ENCODE data around the gene CHD1L.
"Not testable (repeated sequence)": the region's sequence is repeated elsewhere in the genome, so short reads cannot be mapped to it uniquely, and the experiment has no call there.

CHD1L gene

DNA sequence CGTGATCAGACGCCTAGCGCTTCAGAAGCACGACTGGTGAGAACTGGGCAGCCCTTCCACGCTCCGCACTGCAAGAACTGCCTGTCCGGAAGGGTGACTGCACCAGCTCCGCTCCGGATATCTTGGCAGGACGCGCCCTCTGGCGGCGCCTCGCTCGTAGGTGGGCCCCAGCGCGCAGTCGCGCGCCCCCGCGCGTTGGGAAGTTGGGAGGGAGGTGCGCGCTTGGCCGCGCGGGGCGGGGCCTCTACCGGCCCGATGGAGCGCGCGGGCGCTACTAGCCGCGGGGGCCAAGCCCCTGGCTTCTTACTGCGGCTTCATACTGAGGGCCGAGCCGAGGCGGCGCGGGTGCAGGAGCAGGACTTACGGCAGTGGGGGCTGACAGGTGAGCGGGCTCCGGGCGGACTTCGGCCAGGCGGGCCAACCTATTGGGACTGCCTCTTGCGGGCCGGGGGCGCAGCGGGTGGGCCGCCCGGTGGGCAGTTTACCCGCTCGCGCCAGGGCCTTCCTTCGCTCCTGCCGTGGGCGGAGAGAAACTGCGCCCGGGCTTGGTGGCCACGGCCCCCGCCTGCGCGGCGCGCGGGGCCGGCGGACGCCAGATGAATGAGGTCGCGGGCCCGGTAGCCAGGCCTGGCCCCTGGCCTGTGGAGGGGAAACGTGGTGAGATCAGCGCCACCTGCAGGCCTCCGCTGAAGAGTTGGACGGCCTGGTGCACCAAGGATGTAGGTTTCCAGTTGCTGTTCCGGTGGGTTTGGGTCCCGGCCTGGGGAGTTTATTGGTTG, at the start of gene CHD1L:
Gene CHD1L, plus strand, starts transcription at position 236 of the 779 bp plus-strand sequence. Its CDS starts 20 bp downstream, at position 256.
- peak; percentile 83 to 85 for DNase-seq (ENCODE audit: low read depth in 2 of 2)

DNA sequence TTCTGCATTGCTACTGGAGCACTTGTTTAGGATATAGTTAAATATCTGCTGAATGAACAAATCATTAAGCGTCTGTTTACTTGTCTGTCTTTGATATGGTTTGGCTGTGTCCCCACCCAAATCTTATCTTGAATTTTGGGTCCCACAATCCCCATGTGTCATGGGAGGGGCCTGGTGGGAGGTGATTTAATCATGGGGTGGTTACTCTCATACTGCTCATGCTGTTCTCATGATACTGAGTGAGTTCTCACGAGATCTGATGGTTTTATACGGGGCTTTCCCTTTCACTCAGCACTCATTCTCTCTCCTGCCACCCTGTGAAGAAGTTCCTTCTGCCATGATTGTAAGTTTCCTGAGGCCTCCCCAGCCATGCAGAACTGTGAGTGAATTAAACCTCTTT, 45.2 kb upstream of the CHD1L start:
- not testable (repeated sequence) for DNase-seq (ENCODE audit: low read depth in 2 of 2)

DNA sequence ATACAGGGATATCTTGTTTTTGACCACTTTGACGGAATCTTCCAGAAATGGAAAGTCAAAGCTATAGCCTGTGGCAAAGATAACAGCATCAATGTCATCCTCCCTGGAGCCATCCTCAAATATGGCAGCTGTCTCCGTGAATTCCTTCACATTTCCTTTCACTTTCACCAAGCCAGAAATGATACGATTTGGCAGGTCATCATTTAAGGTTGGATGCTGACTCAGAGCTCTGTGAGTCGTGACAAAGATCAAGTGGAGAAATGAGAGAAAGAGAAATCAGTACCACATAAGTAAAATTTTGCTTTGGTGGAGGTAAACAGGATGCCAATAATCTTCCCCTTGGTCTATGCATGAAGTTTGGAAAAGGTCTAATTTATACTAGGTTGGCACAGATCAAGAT, 41.2 kb upstream of the CHD1L start:
- no peak for DNase-seq (ENCODE audit: low read depth in 2 of 2)

DNA sequence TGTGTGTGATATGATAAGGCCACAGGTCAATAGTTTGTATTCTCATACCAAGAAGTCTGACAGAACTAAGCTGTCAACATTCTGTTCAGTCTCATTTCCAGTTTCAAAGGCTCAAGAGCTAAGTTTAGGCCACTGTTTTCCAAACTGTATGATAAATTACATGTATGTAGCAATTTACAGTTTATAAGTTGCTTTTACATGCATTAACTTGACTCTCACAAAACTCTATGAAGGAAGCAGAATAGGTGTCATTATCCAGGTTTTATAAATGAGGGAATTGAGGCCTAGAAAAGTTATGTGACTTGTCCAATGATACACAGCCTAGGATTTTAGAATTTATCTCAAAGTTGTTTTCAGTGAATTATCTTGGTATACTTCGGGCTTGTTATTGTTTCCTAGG, 40.7 kb upstream of the CHD1L start:
- DNase-seq (ENCODE audit: low read depth in 2 of 2), result no peak

DNA sequence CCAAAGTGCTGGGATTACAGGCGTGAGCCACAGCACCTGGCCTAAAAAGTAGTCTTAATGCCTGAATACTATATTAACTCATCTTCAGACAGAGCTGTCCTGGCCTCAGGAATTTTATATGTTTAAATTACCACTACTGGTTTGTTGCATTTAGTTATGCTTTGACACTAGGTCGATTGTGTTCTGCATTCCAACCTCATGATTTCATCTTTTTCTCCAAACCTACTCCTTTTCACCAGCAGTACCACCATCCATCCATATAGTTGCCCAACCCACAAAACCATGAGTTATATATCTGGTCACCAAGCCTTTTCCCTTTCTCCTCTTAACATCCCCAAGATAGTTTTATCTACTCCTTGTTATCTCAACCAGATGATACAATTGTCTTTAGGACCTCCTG, 39.9 kb upstream of the CHD1L start:
- no peak for DNase-seq (ENCODE audit: low read depth in 2 of 2)

DNA sequence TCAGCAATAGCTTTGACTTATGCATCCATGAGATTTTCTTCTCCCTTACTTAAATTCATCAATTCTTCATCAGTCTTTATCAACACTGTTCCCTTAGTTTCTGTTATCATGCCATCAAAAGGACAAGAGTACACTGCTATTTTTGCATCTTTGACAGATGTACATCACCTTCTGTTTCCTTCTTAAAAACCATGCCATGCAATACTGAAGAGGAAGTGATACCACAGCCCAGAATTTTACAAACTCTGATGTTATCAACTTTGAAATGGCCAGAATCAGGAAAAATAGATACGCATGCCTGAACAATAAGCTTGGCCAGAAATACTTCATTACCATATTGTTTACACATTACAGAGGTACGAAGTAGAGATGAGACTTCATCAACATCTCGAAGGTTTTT, 38.4 kb upstream of the CHD1L start:
- no peak for DNase-seq (ENCODE audit: low read depth in 2 of 2)

DNA sequence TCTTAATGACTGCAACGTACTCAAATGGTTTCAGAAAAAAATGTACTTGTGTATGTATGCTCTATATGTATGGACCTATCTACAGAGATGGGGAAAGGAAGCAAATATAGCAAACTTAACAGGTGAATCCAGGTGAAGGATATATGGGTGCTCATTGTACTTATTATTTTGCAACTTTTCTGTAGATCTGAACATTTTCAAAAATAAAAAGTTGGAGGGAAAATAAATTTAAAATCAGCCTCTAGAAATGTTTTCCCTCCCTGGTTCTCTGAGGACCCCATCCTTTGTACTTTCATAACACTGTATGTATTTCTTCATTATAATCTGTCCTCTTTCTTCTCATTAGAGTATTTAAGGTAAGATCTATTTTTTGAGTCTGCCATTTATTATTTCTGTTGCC, 35.3 kb upstream of the CHD1L start:
- DNase-seq (ENCODE audit: low read depth in 2 of 2), result no peak

DNA sequence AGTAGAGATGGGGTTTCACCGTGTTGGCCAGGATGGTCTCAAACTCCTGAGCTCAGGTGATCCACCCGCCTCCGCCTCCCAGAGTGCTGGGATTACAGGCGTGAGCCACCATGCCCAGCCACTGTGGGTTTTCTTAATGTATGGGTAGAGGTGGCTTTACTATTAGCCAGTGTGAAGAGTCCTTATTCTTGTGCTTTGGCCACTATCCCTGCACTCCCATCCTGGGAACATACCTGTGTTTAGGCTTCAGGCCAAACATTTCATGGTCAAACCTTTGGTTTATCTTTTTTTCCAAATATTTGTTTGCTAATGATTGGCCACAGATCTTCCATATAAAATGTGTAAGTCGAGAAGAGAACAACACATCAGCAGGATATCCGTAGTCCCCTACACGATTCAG, 33.9 kb upstream of the CHD1L start:
- DNase-seq (ENCODE audit: low read depth in 2 of 2), result no peak

DNA sequence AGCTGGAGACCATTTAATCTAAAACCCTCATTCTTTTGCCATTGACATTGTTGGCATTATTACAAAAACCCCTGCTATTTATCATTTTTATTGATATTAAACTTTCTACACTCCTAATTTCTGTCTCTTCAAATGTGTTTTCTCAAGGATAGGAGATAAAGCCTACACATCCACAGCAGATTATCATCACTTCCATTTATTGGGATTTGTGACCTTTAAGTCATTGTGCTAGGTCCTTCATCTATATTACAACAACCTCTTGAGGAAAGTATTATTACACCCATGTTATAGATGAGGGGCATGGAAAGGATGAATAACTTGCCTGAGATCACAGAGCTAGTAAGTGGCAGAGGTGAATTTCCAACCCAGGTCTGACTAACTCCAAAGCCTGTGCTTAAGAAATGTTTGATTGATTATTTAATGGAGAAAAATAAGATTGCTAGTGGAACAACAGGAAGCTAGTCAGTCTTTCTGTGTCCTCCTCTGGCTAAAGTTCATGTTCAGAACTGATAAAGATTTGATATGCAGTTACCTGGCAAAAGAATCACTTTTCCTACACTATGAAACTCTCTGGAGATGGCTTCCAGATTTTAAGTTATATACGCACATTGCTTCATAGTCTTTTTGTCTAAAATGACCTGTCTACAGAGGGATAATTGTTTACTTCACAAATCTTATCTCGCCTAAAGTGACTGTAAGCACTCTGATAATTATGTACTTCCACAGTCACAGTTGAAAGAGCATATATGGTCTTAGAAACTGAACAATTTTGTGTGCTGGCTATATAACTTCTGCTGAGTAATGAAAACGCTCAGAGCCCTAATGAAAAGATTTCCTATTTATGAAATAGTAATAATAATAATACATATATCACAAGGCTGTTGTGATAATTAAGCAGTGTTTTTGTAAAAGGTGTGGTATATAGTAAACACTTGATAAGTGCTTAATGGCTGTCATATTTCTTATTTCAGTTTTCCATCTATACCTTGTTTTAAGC, 32.4 kb upstream of the CHD1L start:
- DNase-seq (ENCODE audit: low read depth in 2 of 2), result no peak

DNA sequence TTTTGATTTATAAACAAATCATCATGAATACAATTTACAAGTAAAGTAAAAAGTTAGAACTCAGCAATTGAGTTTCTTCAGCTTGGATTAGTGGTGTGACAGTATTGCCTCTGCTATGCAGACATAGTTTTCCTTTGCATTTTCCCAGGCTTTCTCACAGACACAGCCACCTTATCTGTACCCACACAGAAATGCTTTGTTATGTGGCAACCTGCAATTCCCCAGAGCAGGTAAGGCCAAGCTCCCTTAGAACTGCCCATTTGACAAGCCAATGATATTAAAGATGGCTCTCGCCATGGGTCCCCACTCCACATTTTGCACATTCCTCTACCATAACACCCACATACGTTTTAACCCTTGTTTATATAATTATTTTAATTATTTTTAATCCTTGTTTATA, 31.5 kb upstream of the CHD1L start:
- DNase-seq (ENCODE audit: low read depth in 2 of 2), result no peak

DNA sequence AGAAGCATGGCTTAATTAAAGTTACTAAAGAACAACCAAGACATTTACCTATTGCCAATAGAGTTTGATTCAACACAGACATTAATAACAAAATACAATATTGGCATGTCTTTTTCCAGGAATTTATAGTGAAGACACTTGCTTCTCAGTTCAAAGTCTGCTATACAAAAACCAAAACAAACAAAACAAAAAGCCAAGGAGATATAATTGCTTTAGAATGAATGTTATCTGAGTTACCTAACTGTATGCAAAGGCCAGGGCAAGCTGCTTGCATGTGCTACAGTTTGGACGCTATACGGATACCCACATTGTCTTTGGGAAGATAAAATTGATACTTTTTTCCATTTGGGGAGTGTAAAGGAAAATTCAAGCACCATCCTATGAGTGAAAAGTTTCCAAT, 30.9 kb upstream of the CHD1L start:
- no peak for DNase-seq (ENCODE audit: low read depth in 2 of 2)

DNA sequence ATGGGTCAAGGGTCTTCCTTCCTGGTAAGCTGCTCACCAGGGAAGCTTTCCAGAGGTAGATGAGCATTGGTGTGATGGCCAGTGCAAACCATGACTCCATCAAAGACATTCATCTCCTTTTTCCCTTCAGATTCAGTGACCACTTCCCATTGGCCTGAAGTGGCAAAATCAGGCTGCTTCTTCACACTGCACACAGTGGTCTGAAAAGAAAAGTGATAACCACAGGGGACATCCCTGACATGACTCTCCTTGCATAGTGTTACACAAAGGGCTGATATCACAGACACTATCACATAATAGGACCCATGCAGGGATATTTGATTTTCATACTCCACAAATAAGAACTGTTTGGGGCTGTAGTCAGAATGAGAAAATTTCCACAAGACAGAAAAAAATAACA, 29.2 kb upstream of the CHD1L start:
- DNase-seq (ENCODE audit: low read depth in 2 of 2), result no peak

DNA sequence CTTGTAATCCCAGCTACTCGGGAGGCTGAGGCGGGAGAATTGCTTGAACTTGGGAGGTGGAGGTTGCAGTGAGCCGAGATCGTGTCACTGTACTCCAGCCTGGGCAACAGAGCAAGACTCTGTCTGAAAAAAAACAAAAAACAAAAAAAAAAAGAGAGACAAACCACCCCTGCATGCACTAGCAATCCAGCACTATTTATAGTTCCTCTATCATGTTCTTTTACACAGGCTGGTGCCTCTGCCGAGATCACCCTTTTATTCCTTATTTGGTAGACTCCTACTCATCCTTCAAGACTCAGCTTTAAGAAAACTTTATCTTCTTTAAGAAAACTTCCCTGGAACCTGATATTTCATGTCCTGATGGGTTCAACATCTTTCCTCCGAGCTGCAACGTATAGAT, 28.2 kb upstream of the CHD1L start:
- no peak for DNase-seq (ENCODE audit: low read depth in 2 of 2)

DNA sequence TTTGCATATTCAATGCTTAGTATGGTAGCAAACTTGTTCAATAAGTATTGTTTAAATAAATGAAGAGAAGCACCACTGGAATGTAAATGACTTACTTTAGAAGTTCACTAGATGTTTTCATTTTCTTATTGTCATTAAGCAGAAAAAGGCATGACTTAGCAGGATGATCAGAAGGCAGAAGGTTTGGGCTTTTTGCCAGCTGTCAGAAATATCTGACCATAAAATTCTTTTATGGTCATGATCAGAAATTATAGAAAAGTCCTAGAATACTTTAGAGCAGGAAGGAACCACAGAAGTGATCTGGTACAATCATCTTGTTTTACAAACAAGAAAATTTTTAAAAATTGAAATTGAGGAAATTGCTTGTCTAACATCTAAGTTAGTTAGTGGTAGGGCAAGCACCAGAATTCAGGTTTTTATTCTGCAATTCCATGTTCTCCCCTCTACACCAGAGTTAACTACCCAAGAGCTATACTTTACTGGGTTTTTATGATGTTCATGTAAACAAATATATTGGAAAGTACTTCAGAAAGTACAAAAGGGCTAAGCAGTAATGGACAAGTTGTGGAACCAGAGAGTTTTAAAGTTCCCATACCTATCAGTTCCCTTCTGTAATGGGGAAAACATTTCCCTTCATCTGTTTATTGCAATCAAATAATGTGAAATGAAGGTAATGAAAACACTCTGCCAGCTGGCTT, 27.5 kb upstream of the CHD1L start:
- DNase-seq (ENCODE audit: low read depth in 2 of 2), result no peak

DNA sequence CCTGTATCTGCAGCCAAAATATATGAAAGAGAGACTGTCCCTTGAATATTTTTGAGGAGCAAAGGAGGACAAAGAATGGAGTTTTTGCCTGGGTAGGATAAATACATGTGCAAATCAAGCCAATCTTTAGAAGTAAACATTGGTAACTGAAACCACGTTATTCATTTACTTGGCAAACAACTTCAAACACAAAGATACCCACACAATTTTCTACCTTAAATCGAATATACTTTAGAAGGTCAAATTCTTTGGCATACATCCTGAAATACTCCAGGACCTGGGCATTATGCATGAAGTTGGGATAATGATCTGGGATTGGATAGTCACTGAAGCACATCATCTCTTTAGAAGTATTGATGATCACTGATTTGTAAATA, 27.0 kb upstream of the CHD1L start:
- DNase-seq (ENCODE audit: low read depth in 2 of 2), result no peak

DNA sequence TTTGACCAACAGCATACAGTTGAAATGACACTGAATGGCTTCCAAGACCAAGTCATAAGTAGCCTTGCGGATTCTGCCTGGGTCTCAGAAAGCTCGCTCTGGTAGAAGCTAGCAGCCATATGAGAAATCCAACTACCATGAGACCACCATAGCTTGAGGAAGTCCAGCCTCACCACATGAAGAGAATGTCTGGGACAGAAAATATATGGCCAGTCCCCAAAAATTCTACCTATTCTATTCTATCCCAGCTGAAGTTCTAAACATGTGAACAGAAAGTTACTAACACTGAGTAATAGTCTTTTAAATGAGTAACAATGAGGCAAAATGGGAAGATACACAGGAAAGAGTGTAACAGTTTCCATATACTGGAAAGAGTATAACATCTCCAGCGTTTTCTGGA, 26.4 kb upstream of the CHD1L start:
- DNase-seq (ENCODE audit: low read depth in 2 of 2), result no peak

DNA sequence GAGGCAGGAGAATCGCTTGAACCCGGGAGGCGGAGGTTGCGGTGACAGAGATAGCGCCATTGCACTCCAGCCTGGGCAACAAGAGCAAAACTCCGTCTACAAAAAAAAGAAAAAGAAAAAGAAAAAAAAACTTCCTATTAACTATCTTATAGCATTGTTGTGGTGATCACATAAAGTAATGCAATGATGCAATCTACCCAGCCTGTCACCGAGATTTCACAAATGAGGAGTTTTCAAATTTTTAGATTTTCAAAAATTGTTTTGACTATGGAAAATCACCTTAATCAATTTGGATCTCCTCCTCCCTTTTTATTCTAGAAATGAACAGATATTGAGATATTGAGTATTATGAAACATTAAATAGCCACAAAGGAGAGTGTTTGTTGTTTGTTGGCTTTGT, 25.3 kb upstream of the CHD1L start:
- no peak for DNase-seq (ENCODE audit: low read depth in 2 of 2)

DNA sequence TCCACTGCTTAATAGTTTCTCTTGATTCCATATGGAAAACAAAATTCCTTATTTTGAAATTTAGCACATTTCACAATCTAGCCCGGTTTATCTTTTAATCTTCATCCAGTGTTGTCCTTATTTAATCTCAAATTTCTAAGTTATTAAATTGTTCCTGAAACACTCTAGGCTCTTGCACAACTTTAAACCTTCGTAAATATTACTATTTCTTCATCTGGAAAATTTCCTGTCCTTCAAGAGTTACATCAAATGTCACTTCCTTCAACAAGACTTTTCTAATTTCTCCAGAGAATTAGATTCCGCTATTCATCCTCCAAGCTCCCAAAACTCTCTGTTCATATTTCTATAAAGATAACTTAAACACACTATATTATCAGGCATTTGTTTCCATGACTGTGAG, 23.9 kb upstream of the CHD1L start:
- no peak for DNase-seq (ENCODE audit: low read depth in 2 of 2)

DNA sequence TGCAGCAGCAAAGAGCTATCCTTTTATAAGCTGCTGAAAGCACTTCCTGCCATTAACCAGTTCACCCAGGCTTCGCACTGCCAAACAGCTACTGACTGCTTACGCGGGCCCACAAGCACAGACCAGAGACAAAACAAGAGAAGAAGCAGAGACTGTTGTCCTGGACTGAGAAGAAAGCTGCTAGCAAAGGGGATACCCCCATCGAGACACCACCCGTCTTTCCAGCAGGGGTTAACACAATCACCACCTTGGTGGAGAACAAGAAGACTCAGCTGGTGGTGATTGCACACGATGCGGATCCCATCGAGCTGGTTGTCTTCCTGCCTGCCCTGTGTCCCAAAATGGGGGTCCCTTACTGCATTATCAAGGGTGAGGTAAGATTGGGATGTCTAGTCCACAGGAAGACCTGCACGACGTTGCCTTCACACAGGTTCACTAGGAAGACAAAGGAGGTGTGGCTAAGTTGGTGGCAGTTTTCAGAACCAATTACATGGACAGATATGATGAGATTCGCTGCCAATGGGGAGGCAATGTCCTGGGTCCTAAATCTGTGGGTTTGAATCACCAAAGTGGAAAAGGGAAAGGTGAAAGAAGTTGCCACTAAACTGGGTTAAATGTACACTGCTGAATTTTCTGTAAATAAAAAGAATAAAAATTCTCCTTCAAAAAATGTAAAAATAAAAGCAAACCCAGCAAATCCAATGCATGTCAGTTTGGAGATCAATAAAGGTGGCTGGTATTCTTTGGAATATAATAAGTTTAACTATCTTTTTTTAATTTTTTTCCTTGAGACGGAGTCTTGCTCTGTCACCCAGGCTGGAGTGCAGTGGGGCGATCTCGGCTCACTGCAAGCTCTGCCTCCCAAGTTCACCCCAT, 18.5 kb upstream of the CHD1L start:
- DNase-seq (ENCODE audit: low read depth in 2 of 2), result no peak

DNA sequence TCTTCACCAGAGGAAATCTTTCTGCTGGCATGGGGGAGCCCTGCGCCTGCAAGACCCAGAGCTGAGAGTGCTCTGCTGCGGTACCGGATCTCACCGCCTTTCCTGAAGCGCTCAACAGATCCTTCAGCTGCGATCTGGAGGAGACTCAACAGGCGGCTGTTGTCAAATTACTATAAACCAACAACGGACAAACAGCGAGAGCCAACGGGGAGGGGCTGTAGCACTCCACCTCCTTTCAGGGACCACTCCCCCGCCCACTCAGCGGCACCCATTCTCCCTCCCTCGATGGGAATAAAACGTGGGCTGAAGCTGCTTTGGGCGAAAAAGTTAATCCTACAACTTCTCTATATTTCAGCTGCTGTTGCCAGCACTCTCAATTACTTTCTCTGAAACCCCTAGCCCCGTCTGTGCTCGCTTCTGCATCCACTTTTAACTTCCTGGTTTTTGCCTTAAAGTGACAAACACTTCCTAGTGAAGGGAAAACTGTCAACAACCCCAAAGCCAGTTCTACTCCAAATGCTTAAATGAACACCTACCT, 17.2 kb upstream of the CHD1L start, which contains the start of gene FMO5:
Gene FMO5, minus strand, starts transcription at position 147 of the 538 bp plus-strand sequence. CDS start 310 bp downstream, outside the sequence.
- DNase-seq (ENCODE audit: low read depth in 2 of 2), result peak; percentile 11 to 17

DNA sequence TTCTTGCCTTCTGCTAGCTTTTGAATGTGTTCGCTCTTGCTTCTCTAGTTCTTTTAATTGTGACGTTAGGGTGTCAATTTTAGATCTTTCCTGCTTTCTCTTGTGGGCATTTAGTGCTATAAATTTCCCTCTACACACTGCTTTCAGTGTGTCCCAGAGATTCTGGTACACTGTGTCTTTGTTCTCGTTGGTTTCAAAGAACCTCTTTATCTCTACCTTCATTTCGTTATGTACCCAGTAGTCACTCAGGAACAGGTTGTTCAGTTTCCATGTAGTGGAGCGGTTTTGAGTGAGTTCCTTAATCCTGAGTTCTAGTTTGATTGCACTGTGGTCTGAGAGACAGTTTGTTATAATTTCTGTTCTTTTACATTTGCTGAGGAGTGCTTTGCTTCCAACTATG, 11.5 kb upstream of the CHD1L start:
- not testable (repeated sequence) for DNase-seq (ENCODE audit: low read depth in 2 of 2)

Data from stimulated activated CD8-positive, alpha-beta memory T cell treated with anti-CD3 and anti-CD28 coated beads, Interleukin-15, amount 100 ng/mL, for 4 hours (primary cell).